GM18867 (cell line): ENCODE results near the gene NPB.

Experiments
- ATAC-seq: cut with Tn5 transposase; IDR thresholded peaks from one replicate; pipeline ENCODE4 v1.9.1; 2021; ENCODE audit warnings: mild to moderate bottlenecking, moderate library complexity; ENCODE audit not compliant: unreplicated experiment

Gene NPB

DNA sequence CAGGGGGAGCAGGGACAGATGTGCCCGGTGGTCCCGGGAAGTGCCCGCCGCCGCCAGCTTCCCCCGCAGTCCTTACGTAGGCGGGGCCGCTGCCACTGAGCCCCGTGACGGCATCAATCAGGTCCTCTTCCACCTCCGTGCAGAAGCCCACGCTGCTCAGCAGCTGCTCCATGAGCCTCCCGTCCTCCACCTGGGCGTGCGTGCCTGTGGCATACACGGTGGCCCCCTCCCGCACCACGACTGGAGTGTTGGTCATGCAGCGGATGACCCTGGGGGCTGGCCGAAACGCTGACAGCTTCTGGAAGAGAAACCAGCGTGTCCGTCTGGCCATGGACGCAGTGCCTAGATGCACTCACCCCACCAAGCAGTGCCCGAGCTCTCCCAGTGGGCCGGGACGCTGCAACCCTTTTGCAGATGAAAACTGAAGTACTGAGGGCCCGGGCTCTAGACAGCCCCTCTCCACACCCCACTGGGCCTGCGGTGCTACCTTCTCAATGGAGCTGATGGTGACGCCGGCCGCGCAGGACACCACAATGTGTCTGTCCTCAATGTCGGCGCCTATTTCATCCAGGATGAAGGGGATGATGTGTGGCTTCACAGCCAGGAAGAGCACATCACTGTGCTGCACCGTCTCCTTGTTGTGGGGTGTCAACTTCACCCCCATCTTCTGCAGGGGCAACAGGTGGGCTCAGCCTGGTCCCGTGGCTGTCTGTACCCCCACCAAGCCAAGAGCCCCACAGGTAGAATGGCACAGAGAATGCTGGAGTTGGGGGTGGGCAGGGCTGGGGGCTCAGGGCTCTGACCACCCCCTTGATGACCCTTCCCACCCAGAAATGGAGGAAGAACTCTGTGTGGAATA lies 33.0 kb downstream of the NPB start:
- ATAC-seq = no peak

DNA sequence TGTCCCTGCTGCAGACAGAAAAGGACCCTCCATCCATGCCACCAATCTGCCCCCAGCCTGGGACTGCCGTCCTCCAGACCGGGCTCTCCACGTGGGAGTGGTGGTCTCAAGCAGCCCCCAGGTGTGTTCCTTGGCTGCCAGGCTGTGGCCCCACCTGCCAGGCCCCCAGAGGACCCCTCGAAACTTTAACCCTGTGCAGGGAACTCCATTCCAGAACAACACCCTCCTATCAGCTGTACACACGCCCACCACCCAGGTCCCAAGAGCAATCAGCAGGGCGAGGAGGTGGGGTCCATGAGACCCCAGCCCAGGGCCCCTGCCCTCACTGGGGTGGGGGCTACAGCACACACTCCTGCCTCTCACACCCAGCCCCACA lies 33.7 kb downstream of the NPB start:
- no peak for ATAC-seq

DNA sequence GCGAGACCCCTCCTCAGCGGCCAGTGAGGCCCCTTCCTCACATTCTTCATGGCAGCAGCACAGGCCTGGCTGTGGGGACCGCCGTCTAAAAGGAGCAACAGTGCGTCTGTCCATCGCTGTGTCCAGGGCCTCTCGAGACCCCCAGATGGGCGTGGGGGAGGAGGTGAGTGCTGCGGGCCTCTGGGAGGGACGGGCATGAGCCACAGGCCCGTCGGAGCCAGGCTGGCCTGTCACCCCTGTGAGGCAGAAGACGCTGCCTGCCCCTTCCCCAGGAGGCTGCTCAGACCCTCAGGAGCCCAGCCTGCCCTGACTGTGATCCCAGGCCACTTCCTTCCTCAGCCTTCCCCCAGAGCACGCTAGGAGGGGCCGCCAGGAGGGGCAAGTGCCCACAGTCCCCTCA lies 37.2 kb downstream of the NPB start:
- ATAC-seq = no peak

DNA sequence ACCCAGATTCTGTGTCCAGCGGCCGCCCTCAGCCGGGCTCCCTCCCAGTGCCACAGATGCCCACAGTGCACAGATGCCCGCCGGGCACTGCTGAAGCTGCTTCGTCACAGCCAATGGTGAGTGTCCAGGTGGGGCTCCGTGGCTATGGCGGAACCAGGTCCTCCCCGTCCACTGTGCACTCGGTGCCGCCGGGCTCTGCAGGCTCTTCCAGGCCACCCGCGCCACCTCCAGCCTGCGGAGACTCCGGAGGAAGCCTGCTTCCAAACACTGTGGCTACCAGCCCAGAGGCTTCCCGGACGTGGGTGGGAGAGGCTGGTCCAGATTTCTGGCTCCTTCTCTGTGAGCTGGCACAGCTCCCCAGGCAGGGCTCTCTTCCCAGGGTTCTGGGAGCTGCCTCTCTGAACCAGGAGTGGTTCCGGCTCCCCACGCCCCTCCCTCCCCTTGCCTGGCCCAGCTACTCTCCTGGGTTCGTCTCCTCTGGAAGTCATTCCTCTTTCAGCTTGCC lies 37.9 kb downstream of the NPB start:
- ATAC-seq = no peak

DNA sequence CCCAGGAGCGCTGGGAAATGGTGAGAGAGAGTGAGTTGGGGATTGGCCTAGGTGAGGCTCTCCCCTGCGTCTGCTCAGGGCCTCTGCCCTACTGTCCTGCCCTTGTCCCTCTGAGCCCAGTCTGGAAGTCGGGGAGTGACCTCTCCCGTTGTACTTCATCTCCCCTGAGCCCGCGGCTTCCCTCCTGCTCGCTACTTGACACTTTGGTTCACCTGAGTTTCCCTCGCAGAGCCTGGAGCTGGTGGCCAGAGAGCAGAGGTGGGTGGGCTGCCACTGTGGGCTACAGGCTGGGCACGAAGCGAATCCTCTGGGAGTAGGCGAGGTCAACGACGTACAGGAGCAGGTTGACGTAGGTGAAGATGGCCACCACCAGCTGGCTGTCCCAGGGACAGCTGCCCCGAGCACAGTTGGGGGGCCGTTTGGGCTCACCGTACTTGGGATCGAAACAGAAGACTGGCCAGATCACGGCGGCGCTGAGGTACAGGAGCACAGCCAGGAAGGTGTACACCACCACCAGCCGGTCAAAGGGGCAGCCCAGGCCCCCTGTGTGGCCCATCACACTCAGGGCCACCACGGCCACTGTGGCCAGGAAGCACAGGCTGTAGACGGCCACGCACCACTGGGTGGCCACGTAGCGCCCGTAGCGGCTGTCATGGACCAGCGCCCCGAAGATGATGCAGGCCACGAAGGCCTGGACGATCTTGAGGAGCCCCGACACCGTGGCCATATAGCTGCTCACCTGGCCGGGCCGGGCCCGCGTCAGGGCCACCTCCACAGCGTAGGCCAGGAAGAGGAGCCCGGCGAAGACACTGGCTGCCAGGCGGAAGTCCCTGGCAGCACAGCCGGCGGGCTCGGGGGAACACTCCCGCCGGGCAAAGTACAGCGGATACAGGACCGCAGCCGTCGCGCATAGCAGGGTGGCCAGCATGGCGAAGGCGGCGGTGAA lies 38.8 kb downstream of the NPB start:
- ATAC-seq = no peak

DNA sequence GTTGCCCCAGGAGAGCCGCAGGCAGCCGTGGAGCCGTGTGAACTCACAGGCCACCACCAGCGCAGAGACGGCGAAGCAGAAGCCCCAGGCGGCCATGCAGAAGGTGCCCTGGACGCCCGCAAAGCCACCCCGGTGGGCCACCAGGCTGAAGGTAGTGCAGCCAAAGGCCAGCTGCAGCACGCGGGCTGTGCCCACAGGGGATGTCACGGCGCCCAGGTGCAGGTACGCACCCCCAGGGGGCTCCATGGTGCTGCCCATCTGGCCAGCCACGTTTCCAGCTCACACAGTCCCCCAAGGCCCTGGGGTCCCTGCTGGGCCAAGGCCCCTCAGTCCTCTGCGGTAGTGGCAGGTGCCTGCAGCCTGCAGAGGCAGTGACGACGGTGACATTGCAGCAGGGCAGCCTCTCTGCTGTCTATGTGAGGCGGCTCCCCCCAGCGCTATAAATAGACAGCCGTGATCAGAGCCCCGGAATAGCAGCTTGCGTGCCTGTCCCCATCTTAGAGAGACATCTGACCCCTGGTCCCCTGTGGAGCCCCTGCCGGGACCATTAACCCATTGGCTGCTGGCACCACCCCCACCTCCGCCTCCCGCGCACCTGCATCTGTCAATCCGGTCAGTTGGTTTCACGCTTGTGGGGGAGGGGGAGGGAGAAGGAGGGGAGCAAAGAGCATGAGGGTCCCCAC lies 39.6 kb downstream of the NPB start:
- no peak for ATAC-seq

DNA sequence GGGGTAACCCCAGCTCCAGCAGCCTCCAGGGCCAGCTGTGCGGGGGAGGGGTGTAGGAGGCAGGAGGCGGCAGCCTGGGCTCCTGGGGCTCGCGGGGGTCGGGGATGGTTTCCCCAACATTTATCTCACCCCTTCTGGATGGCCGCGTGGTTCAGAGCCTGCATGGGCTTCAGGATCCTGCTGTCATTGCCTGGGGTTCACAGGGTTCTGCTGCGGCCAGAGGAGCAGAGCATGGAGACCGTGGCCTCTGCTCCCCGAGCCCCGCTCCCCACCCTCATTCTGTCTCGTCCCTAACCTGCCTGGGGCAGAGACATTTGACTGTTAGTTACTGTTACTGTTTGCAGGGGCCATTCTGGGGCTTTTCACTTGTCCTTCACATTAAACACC lies 40.1 kb downstream of the NPB start:
- ATAC-seq = no peak

DNA sequence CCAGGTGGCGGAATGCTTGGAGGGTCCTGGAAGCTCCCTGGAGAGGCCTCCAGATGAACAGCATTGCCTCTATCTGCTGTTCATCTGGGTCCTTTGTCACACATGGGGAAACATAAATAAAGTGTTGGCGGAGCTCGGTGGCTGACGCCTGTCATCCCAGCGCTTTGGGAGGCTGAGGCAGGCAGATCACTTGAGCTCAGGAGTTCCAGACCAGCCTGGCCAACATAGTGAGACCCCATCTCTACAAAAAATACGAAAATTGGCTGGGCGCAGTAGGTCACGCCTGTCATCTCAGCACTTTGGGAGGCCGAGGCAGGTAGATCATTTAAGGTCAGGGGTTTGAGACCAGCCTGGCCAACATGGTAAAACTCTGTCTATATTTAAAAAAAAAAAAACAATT lies 42.8 kb downstream of the NPB start:
- ATAC-seq = no peak

DNA sequence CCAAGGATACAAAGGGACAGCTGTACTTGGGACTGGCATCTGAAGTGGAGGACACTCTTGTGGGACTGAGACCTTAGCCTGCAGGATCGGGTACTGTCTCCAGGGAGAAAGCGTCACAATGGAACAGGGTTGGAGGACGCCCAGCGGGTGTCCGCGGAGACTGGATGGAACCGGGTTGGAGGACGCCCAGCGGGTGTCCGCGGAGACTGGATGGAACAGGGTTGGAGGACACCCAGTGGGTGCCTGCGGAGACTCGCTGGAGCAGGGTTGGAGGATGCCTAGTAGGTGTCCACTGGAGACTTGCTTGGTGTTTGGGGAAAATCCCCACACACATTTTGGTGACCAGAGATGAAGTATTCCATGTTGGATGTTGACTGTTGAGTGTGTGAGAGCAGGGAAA lies 45.2 kb downstream of the NPB start, which contains the start of gene MYADML2:
MYADML2 (minus strand) TSS at position 45 of the 400 bp plus-strand sequence. CDS start 5,492 bp downstream, outside the sequence.
- no peak for ATAC-seq

DNA sequence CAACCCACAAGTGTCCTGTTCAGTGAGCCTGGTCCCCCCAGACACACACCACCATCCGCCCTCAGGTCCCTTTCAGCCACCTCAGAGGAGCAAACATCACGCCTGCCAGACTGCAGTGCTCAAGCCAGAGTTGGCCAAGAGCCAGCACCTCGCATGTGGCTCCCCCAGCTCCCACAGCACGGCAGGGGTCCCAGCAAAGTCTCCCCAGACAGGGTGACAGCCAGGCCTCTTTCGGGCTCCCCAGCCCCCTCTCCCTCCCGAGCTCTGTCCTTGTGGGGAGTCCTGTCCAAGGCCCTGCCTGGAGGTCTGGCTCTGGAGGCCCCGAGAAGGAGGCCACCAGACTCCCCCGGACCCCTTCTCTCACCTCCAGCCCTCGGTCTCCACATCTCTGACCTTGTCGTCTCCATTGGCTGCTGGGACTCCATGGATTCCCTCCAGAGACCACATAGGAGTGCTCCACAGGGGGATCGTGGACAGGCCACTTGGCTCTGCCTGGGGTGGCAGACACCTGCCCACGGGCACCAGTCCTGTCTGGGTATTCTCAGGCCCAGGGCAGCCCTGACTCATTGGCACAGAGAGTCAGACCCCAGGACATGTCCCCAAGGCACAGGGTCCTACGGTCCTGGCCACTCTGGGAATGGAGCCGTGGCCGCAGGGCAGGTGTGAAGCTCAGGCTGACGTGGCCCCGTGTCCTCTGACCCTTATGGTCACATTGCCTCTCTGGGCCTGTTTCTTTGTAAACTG lies 46.8 kb downstream of the NPB start:
- ATAC-seq = no peak

DNA sequence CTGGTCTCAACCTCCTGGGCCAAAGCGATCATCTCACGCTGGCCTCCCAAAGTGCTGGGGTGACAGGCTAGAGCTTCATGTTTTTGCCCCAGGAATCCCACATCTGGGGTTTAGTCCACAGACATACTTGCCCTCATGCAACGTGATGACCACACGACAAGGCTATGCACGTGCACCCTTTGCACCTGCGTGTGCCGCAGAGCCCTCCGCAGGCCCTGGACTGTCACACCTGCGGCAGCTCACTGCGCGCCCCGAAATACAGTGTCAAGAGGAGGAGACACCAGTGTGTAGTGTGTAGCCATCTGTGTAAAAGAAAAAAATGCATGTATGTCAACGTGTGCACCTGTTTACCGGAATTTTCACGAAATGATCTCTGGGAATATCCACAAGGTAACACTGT lies 48.5 kb downstream of the NPB start:
- no peak for ATAC-seq

DNA sequence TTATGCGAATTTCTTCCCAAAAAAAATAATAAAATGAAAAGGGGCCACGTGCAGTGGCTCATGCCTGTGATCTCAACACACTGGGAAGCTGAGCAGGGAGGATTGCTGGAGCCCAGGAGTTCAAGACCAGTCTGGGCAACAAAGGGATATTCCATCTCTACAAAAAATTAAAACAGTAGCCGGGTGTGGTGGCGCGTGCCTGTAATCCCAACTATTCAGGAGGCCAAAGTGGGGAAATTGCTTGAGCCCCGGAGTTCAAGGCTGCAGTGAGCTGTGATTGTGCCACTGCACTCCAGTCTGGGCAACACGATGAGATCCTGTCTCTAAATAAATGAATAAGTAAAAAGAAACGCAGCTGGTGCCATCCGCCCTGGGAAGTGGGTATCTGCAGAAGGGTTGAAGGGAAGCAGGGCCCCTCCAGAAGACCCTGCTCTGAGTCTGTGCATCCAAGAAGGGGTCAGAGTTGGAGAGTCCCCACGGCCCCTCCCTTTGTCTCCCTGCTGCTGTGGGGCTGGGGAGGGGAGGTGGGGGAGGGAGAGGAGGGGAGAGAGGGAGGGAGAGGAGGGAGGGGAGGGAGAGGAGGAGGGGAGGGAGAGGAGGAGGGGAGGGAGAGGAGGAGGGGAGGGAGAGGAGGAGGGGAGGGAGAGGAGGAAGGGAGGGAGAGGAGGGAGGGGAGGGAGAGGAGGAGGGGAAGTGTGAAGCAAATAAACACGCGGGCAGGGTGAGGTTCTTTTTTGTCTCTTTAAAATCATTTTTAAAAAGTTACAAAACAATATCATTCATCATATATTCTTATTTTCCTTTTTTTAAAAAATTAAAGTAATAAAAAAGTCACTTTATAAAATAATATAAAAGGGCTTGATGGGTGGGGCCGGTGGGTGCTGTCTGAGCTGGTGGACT lies 50.0 kb downstream of the NPB start:
- no peak for ATAC-seq
